ENCODE results near the gene TP73. TPM values are rescaled to one million over a fixed set of nuclear protein-coding genes. Genes with fewer than 3 reads are reported as not detected.

TP73 gene
- total RNA-seq, 2 experiments from 2014 or later: not detected

- Histone ChIP-seq H3K27me3 (ENCODE audit: control insufficient read depth in 1 of 2, insufficient read depth in 2 of 2, low read length in 2 of 2) (peaks cover 0 to 4% of the 10 kb centered on the region in 2 experiments), H3K9me3 (ENCODE audit: control insufficient read depth in 1 of 2, insufficient read depth in 1 of 2, low read length in 2 of 2) (no peaks in the 10 kb centered on the region), H3K4me3 (ENCODE audit: low read length) (no peak overlapping the region), H3K36me3 (ENCODE audit: insufficient read depth, low read length) (no peaks in the 10 kb centered on the region), H3K4me1 (ENCODE audit: insufficient read depth, low read length) (peaks cover 22% of the 10 kb centered on the region), H3K27ac (ENCODE audit: low read depth in 1 of 2, low read length in 2 of 2) (no peak overlapping the region)
- intact Hi-C loops (cut with DNase I, micrococcal nuclease): no loop called here
- peaks cover 10% of the 10 kb centered on the region for H3K4me1 Mint-ChIP-seq (ENCODE audit: low read depth)
- DNase-seq (no peak), ATAC-seq (ENCODE audit: poor library complexity) (no peak)
- H3K9me3 Mint-ChIP-seq: no peaks in the 10 kb centered on the region
- no peak overlapping the region for H3K4me3 Mint-ChIP-seq
- TF ChIP-seq CTCF (IDR thresholded peaks at IDR 0.05): no peak
- no peaks in the 10 kb centered on the region for H3K36me3 Mint-ChIP-seq (ENCODE audit: low read depth)
- ChIA-PET CTCF (no interaction called here), POLR2A (no interaction called here)
- H3K27me3 Mint-ChIP-seq: peaks cover 9% of the 10 kb centered on the region
- H3K27ac Mint-ChIP-seq: no peak overlapping the region
Observed at GRCh38 chr1:3672971-3673361, 20.6 kb downstream of the TP73 start.

- intact Hi-C loops (cut with DNase I, micrococcal nuclease): no loop called here
- H3K36me3 ChIP-seq (ENCODE audit: insufficient read depth, low read length): no peaks in the 10 kb centered on the region
- H3K27me3 ChIP-seq (ENCODE audit: control insufficient read depth in 1 of 2, insufficient read depth in 2 of 2, low read length in 2 of 2): peaks cover 0 to 3% of the 10 kb centered on the region in 2 experiments
- H3K27me3 Mint-ChIP-seq: peaks cover 5% of the 10 kb centered on the region
- H3K27ac ChIP-seq (ENCODE audit: low read depth in 1 of 2, low read length in 2 of 2): no peak overlapping the region
- CTCF ChIA-PET: no interaction called here
- no peak for TF ChIP-seq CTCF (IDR thresholded peaks at IDR 0.05)
- DNase-seq (peak in 2 of 14 experiments; percentile 30 to 48), ATAC-seq (ENCODE audit: poor library complexity) (no peak)
- no peak overlapping the region for H3K4me3 Mint-ChIP-seq
- H3K4me1 Mint-ChIP-seq (ENCODE audit: low read depth): peaks cover 12% of the 10 kb centered on the region
- no peaks in the 10 kb centered on the region for H3K36me3 Mint-ChIP-seq (ENCODE audit: low read depth)
- no peaks in the 10 kb centered on the region for H3K9me3 ChIP-seq (ENCODE audit: control insufficient read depth in 1 of 2, insufficient read depth in 1 of 2, low read length in 2 of 2)
- POLR2A ChIA-PET: no interaction called here
- H3K4me3 ChIP-seq (ENCODE audit: low read length): no peak overlapping the region
- no peak overlapping the region for H3K27ac Mint-ChIP-seq
- no peaks in the 10 kb centered on the region for H3K9me3 Mint-ChIP-seq
- H3K4me1 ChIP-seq (ENCODE audit: insufficient read depth, low read length): peaks cover 28% of the 10 kb centered on the region
Observed at GRCh38 chr1:3673381-3674099, 21.2 kb downstream of the TP73 start.

- no peak overlapping the region for H3K27ac Mint-ChIP-seq
- Histone ChIP-seq H3K9me3 (ENCODE audit: control insufficient read depth in 1 of 2, insufficient read depth in 1 of 2, low read length in 2 of 2) (no peaks in the 10 kb centered on the region), H3K27me3 (ENCODE audit: control insufficient read depth in 1 of 2, insufficient read depth in 2 of 2, low read length in 2 of 2) (peaks cover 0 to 3% of the 10 kb centered on the region in 2 experiments), H3K4me1 (ENCODE audit: insufficient read depth, low read length) (peaks cover 36% of the 10 kb centered on the region), H3K27ac (ENCODE audit: low read depth in 1 of 2, low read length in 2 of 2) (no peak overlapping the region), H3K4me3 (ENCODE audit: low read length) (no peak overlapping the region), H3K36me3 (ENCODE audit: insufficient read depth, low read length) (no peaks in the 10 kb centered on the region)
- intact Hi-C loops (cut with DNase I, micrococcal nuclease): no loop called here
- H3K4me3 Mint-ChIP-seq: no peak overlapping the region
- ATAC-seq (ENCODE audit: poor library complexity) (no peak), DNase-seq (no peak)
- peaks cover 4% of the 10 kb centered on the region for H3K27me3 Mint-ChIP-seq
- TF ChIP-seq CTCF (IDR thresholded peaks at IDR 0.05): no peak
- no peaks in the 10 kb centered on the region for H3K36me3 Mint-ChIP-seq (ENCODE audit: low read depth)
- H3K4me1 Mint-ChIP-seq (ENCODE audit: low read depth): peaks cover 18% of the 10 kb centered on the region
- H3K9me3 Mint-ChIP-seq: no peaks in the 10 kb centered on the region
- ChIA-PET POLR2A (no interaction called here), CTCF (no interaction called here)
Observed at GRCh38 chr1:3674100-3675094, 22.1 kb downstream of the TP73 start.
